Muscle layer of colon (tissue), 2 donors: ENCODE data around the gene UFD1.
A peak's percentile ranks its signal among the peaks of the same experiment; 100 is the strongest.

ENCODE experiments used
- H3K27ac ChIP-seq: one replicate; pipeline ENCODE4 v1.7.0; 2013; ENCODE audit warnings: low read depth, mild to moderate bottlenecking, low read length, moderate library complexity
- H3K27me3 ChIP-seq, 2 donors: one replicate each; pipeline ENCODE4 v1.7.0; 2013; ENCODE audit warnings: low read length in 2 of 2, mild to moderate bottlenecking in 2 of 2; ENCODE audit not compliant: insufficient read depth in 2 of 2, control insufficient read depth in 1 of 2
- H3K36me3 ChIP-seq: one replicate; pipeline ENCODE4 v1.7.0; 2013; ENCODE audit warnings: mild to moderate bottlenecking, low read length; ENCODE audit not compliant: insufficient read depth
- H3K4me1 ChIP-seq: one replicate; pipeline ENCODE4 v1.7.0; 2013; ENCODE audit warnings: mild to moderate bottlenecking, low read length; ENCODE audit not compliant: insufficient read depth
- H3K4me3 ChIP-seq, 2 donors: one replicate each; pipeline ENCODE4 v1.7.0; 2013; ENCODE audit warnings: low read length in 2 of 2, low read depth in 1 of 2, mild to moderate bottlenecking in 1 of 2, moderate library complexity in 1 of 2
- H3K9ac ChIP-seq: one replicate; pipeline ENCODE4 v1.7.0; 2013; ENCODE audit warnings: low read length
- H3K9me3 ChIP-seq: one replicate; pipeline ENCODE4 v1.7.0; 2013; ENCODE audit warnings: mild to moderate bottlenecking, low read length
- donor health status: abdominal sarcoma.
- donor health status: Adenocarcinoma of cecum.

The UFD1 gene

GRCh38 chr22:19492504-19493174 lies 13.6 kb upstream of the UFD1 start:
- H3K9me3 ChIP-seq: no peaks in the 10 kb centered on the region
- H3K36me3 ChIP-seq: no peaks in the 10 kb centered on the region
- no peak overlapping the region for H3K4me3 ChIP-seq
- no peak overlapping the region for H3K27ac ChIP-seq
- H3K4me1 ChIP-seq: no peaks in the 10 kb centered on the region
- no peaks in the 10 kb centered on the region for H3K27me3 ChIP-seq
- no peak overlapping the region for H3K9ac ChIP-seq

- Histone ChIP-seq H3K4me3 (no peak overlapping the region), H3K4me1 (no peaks in the 10 kb centered on the region), H3K9ac (no peak overlapping the region), H3K36me3 (no peaks in the 10 kb centered on the region), H3K9me3 (no peaks in the 10 kb centered on the region), H3K27me3 (no peaks in the 10 kb centered on the region), H3K27ac (no peak overlapping the region)
These were observed 11.7 kb upstream of the UFD1 start for GRCh38 chr22:19490628-19491230.

GRCh38 chr22:19488884-19489843 lies 10.2 kb upstream of the UFD1 start:
- no peak overlapping the region for H3K4me3 ChIP-seq
- H3K9me3 ChIP-seq: no peaks in the 10 kb centered on the region
- no peaks in the 10 kb centered on the region for H3K4me1 ChIP-seq
- no peaks in the 10 kb centered on the region for H3K27me3 ChIP-seq
- H3K27ac ChIP-seq: no peak overlapping the region
- H3K9ac ChIP-seq: no peak overlapping the region
- no peaks in the 10 kb centered on the region for H3K36me3 ChIP-seq

GRCh38 chr22:19488285-19488684 lies 9.3 kb upstream of the UFD1 start:
- no peaks in the 10 kb centered on the region for H3K36me3 ChIP-seq
- H3K4me3 ChIP-seq: no peak overlapping the region
- no peak overlapping the region for H3K9ac ChIP-seq
- no peaks in the 10 kb centered on the region for H3K27me3 ChIP-seq
- no peak overlapping the region for H3K27ac ChIP-seq
- no peaks in the 10 kb centered on the region for H3K9me3 ChIP-seq
- no peaks in the 10 kb centered on the region for H3K4me1 ChIP-seq

- no peaks in the 10 kb centered on the region for H3K36me3 ChIP-seq
- no peak overlapping the region for H3K4me3 ChIP-seq
- H3K9me3 ChIP-seq: no peaks in the 10 kb centered on the region
- H3K9ac ChIP-seq: no peak overlapping the region
- H3K27ac ChIP-seq: no peak overlapping the region
- no peaks in the 10 kb centered on the region for H3K27me3 ChIP-seq
- peaks cover 5% of the 10 kb centered on the region for H3K4me1 ChIP-seq
These were observed 4.7 kb upstream of the UFD1 start for GRCh38 chr22:19483481-19484244.

GRCh38 chr22:19482297-19482696 lies 3.3 kb upstream of the UFD1 start:
- Histone ChIP-seq H3K4me1 (peaks cover 16% of the 10 kb centered on the region), H3K9ac (no peak overlapping the region), H3K36me3 (no peaks in the 10 kb centered on the region), H3K27me3 (no peaks in the 10 kb centered on the region), H3K27ac (no peak overlapping the region), H3K9me3 (no peaks in the 10 kb centered on the region), H3K4me3 (no peak overlapping the region)

- peaks cover 25% of the 10 kb centered on the region for H3K4me1 ChIP-seq
These were observed 1.8 kb upstream of the UFD1 start for GRCh38 chr22:19480789-19481188.

GRCh38 chr22:19480173-19480568 lies 1.2 kb upstream of the UFD1 start:
- Histone ChIP-seq H3K4me1 (peaks cover 28% of the 10 kb centered on the region), H3K27me3 (no peaks in the 10 kb centered on the region), H3K9ac (no peak overlapping the region)

More at GRCh38 chr22:19480789-19481188, 1.8 kb upstream of the UFD1 start:
- H3K27me3 ChIP-seq: no peaks in the 10 kb centered on the region
- no peaks in the 10 kb centered on the region for H3K9me3 ChIP-seq
- H3K4me3 ChIP-seq: no peak overlapping the region
- no peaks in the 10 kb centered on the region for H3K36me3 ChIP-seq
- H3K27ac ChIP-seq: no peak overlapping the region
- no peak overlapping the region for H3K9ac ChIP-seq

GRCh38 chr22:19479355-19480172 lies 571 bp upstream of the UFD1 start, which contains the start of gene CDC45:
CDC45 (plus strand) TSS chr22:19479920; CDS start chr22:19479969, 49 bp downstream.
- H3K4me1 ChIP-seq: peaks cover 28% of the 10 kb centered on the region
- H3K9me3 ChIP-seq: no peaks in the 10 kb centered on the region
- H3K27ac ChIP-seq: peak within 1 kb of the TSS; percentile 98
- peaks cover 4% of the 10 kb centered on the region for H3K36me3 ChIP-seq
- H3K27me3 ChIP-seq: no peaks in the 10 kb centered on the region
- H3K4me3 ChIP-seq: peak within 1 kb of the TSS; percentile 86 to 87
- H3K9ac ChIP-seq: peak within 1 kb of the TSS; percentile 89

More at GRCh38 chr22:19480173-19480568, 1.2 kb upstream of the UFD1 start:
- Histone ChIP-seq H3K36me3 (no peaks in the 10 kb centered on the region), H3K27ac (no peak overlapping the region), H3K4me3 (peak overlapping the region; percentile 34 to 87), H3K9me3 (no peaks in the 10 kb centered on the region)
